ENCODE data around the gene MAGI3.
"Not testable (repeated sequence)": the region's sequence is repeated elsewhere in the genome, so short reads cannot be mapped to it uniquely, and the experiment has no call there.

Gene MAGI3

GRCh38 chr1:113686891-113687618 lies 296.7 kb downstream of the MAGI3 start:
- no peak for DNase-seq (ENCODE audit: low read depth in 3 of 3)

- DNase-seq (ENCODE audit: low read depth in 3 of 3), result no peak
Observed at GRCh38 chr1:113691184-113691583, 300.9 kb downstream of the MAGI3 start.

GRCh38 chr1:113692342-113692741 lies 302.0 kb downstream of the MAGI3 start:
- no peak for DNase-seq (ENCODE audit: low read depth in 3 of 3)

GRCh38 chr1:113692824-113693431 lies 302.6 kb downstream of the MAGI3 start:
- DNase-seq (ENCODE audit: low read depth in 3 of 3), result no peak

GRCh38 chr1:113694910-113695309 lies 304.6 kb downstream of the MAGI3 start:
- DNase-seq (ENCODE audit: low read depth in 3 of 3), result no peak

GRCh38 chr1:113701429-113701828 lies 311.1 kb downstream of the MAGI3 start:
- DNase-seq (ENCODE audit: low read depth in 3 of 3), result no peak

GRCh38 chr1:113714606-113715269 lies 324.4 kb downstream of the MAGI3 start:
- DNase-seq (ENCODE audit: low read depth in 3 of 3), result no peak

GRCh38 chr1:113717506-113717905 lies 327.2 kb downstream of the MAGI3 start:
- not testable (repeated sequence) for DNase-seq (ENCODE audit: low read depth in 3 of 3)

GRCh38 chr1:113718621-113719020 lies 328.3 kb downstream of the MAGI3 start:
- DNase-seq (ENCODE audit: low read depth in 3 of 3), result not testable (repeated sequence)

- no peak for DNase-seq (ENCODE audit: low read depth in 3 of 3)
Observed at GRCh38 chr1:113721010-113721409, 330.7 kb downstream of the MAGI3 start.

- DNase-seq (ENCODE audit: low read depth in 3 of 3), result no peak
Observed at GRCh38 chr1:113732802-113733201, 342.5 kb downstream of the MAGI3 start.

- no peak for DNase-seq (ENCODE audit: low read depth in 3 of 3)
Observed at GRCh38 chr1:113734357-113735055, 344.2 kb downstream of the MAGI3 start.

Measured in stimulated activated CD4-positive, alpha-beta T cell treated with anti-CD3 and anti-CD28 coated beads, TNF-alpha, amount 100 ng/mL, for 48 hours (primary cell).